Measurements from ENCODE around the gene KANTR.

Gene KANTR

DNA sequence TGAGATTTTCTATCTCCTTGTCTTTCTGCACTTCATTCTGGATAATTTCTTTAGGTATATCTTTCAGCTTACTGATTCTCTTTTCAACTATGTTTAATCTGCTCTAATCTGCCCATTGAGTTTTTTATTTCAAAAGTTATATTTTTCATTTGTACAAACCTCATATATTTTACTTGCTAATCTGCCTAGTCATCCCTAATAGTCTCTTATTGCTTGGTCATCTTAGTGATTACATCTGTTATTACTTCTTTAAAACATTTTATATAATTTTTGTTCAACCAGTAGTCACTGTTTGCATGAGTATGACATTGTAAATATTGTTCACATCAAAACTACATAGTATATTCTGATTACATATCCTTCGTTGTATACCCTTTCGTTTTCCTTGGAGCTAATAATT, 32.4 kb downstream of the KANTR start:
- Histone ChIP-seq H3K4me1 (ENCODE audit: control extremely low read depth in 1 of 4, control insufficient read depth in 4 of 4, insufficient read depth in 4 of 4, low read length in 3 of 4) (no peaks in the 10 kb centered on the region), H3K27me3 (replicated peaks in 2 of 5; ENCODE audit: control insufficient read depth in 4 of 5, insufficient read depth in 5 of 5, low read length in 4 of 5) (peaks cover 0 to 17% (median 0%) of the 10 kb centered on the region in 5 experiments), H3K27ac (ENCODE audit: insufficient read depth in 1 of 2, low read depth in 1 of 2, low read length in 2 of 2, poor library complexity in 1 of 2, severe bottlenecking in 2 of 2) (no peak overlapping the region), H3K9me3 (ENCODE audit: control extremely low read depth in 1 of 5, control insufficient read depth in 4 of 5, insufficient read depth in 2 of 5, low read depth in 1 of 5, low read length in 4 of 5) (no peaks in the 10 kb centered on the region), H3K4me3 (ENCODE audit: control insufficient read depth in 1 of 7, extremely low read depth in 1 of 7, insufficient read depth in 4 of 7, low read depth in 2 of 7, low read length in 6 of 7) (no peak overlapping the region), H3K36me3 (ENCODE audit: control insufficient read depth in 4 of 4, insufficient read depth in 4 of 4, low read length in 3 of 4) (peaks cover 0 to 5% (median 2%) of the 10 kb centered on the region in 4 experiments)
- CTCF ChIA-PET, result no interaction called here
- POLR2A ChIA-PET, result no interaction called here
- no CpG with 5 or more reads among the region's 2 CpGs for WGBS (ENCODE audit: insufficient coverage)
- no peak for DNase-seq

DNA sequence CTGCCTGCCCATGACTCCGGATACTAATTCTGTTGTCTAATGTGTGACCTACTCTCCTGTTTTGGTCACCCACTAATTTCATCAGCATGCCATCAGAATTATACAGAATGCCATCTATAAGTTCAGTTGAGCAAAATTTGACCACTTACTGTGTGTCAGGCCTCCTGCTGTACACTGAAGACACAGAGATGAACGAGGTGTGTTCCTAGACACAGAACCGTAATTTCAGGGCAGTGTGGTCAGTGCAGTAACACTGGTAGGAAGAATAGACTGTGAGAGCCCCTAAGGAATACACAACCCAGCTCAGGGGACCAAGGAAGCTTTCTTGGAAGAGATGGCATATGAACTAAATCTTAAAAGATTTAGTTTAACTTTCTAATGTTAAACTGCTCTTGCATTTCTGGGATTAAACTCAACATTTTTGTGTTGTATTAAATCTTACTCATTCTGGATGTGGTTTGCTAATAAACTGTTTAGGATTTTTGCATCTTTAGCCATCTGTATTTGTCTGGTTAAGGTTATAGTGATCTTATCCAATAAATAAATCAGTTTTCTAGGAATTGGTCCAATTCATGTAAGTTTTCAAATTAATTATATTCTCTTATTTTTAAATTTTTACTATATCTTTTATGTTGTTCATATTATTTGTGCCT, 34.3 kb downstream of the KANTR start:
- WGBS (ENCODE audit: insufficient coverage), result 91% methylated on average over 3 of the region's 3 CpGs
- ChIA-PET CTCF (no interaction called here), POLR2A (interaction anchor here (1.2 kb wide), 1 partner anchor 15 kb away, joined by 4 read pairs; no protein-coding TSS in a partner anchor)

DNA sequence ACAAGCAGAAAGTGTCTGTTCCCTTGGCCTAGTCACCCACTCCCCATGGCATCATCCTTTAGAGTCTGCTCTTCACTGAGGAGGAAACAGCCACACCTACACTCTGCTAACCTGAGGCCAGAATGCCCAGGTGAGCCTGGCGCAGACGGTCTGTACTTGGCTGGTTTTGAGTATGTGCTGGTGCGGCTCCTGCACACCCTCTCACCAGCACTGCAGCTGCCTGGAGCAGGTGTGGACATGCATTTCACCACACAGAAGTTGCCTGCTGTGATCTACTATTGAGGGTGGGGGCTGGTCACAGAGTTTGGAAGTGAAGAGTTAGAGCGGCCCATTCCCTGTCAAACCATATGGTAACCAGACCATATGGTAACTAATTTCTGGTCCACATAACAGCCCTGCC, 39.5 kb downstream of the KANTR start:
- peaks cover 0 to 12% (median 0%) of the 10 kb centered on the region in 5 experiments for H3K27me3 ChIP-seq (replicated peaks in 2 of 5; ENCODE audit: control insufficient read depth in 4 of 5, insufficient read depth in 5 of 5, low read length in 4 of 5)
- no peak overlapping the region for H3K27ac ChIP-seq (ENCODE audit: insufficient read depth in 1 of 2, low read depth in 1 of 2, low read length in 2 of 2, poor library complexity in 1 of 2, severe bottlenecking in 2 of 2)
- H3K4me1 ChIP-seq (ENCODE audit: control extremely low read depth in 1 of 4, control insufficient read depth in 4 of 4, insufficient read depth in 4 of 4, low read length in 3 of 4), result no peaks in the 10 kb centered on the region
- H3K36me3 ChIP-seq (ENCODE audit: control insufficient read depth in 4 of 4, insufficient read depth in 4 of 4, low read length in 3 of 4), result peaks cover 0 to 5% (median 0%) of the 10 kb centered on the region in 4 experiments
- H3K4me3 ChIP-seq (ENCODE audit: control insufficient read depth in 1 of 7, extremely low read depth in 1 of 7, insufficient read depth in 4 of 7, low read depth in 2 of 7, low read length in 6 of 7), result no peak overlapping the region
- ChIA-PET CTCF (interaction anchor here (0.6 kb wide), 1 partner anchor 128 kb away, joined by 3 read pairs; no protein-coding TSS in a partner anchor), POLR2A (no interaction called here)
- no peak for DNase-seq
- 86% methylated on average over 2 of the region's 4 CpGs for WGBS (ENCODE audit: insufficient coverage)
- no peaks in the 10 kb centered on the region for H3K9me3 ChIP-seq (ENCODE audit: control extremely low read depth in 1 of 5, control insufficient read depth in 4 of 5, insufficient read depth in 2 of 5, low read depth in 1 of 5, low read length in 4 of 5)

More for the DNA sequence above, 34.3 kb downstream of the KANTR start:
- H3K4me1 ChIP-seq (ENCODE audit: control extremely low read depth in 1 of 4, control insufficient read depth in 4 of 4, insufficient read depth in 4 of 4, low read length in 3 of 4), result no peaks in the 10 kb centered on the region
- no peak overlapping the region for H3K4me3 ChIP-seq (ENCODE audit: control insufficient read depth in 1 of 7, extremely low read depth in 1 of 7, insufficient read depth in 4 of 7, low read depth in 2 of 7, low read length in 6 of 7)
- H3K36me3 ChIP-seq (ENCODE audit: control insufficient read depth in 4 of 4, insufficient read depth in 4 of 4, low read length in 3 of 4), result peaks cover 0 to 5% (median 2%) of the 10 kb centered on the region in 4 experiments
- H3K27me3 ChIP-seq (replicated peaks in 2 of 5; ENCODE audit: control insufficient read depth in 4 of 5, insufficient read depth in 5 of 5, low read length in 4 of 5), result peaks cover 0 to 22% (median 0%) of the 10 kb centered on the region in 5 experiments
- H3K27ac ChIP-seq (ENCODE audit: insufficient read depth in 1 of 2, low read depth in 1 of 2, low read length in 2 of 2, poor library complexity in 1 of 2, severe bottlenecking in 2 of 2), result no peak overlapping the region
- DNase-seq, result no peak
- H3K9me3 ChIP-seq (ENCODE audit: control extremely low read depth in 1 of 5, control insufficient read depth in 4 of 5, insufficient read depth in 2 of 5, low read depth in 1 of 5, low read length in 4 of 5), result no peaks in the 10 kb centered on the region

DNA sequence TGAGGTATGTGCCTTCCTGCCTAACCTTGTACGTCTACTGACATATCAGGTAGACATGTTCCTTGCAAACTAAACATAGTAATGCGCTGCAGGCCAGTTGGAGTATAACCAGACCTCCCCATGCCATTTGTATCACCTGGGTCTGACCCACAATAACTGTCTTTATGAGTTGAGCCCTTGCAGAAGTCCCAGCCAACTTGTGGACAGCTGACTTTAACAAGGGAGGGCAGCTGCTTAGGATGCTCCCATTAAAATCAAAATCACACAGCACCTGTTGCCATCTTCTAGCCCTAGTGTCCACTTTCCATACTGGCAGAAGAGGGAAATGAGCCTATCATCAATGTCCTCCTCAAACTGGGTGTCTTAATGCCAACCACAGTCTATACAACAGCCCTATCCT, 41.6 kb downstream of the KANTR start:
- Histone ChIP-seq H3K9me3 (ENCODE audit: control extremely low read depth in 1 of 5, control insufficient read depth in 4 of 5, insufficient read depth in 2 of 5, low read depth in 1 of 5, low read length in 4 of 5) (no peaks in the 10 kb centered on the region), H3K4me3 (ENCODE audit: control insufficient read depth in 1 of 7, extremely low read depth in 1 of 7, insufficient read depth in 4 of 7, low read depth in 2 of 7, low read length in 6 of 7) (no peak overlapping the region), H3K4me1 (ENCODE audit: control extremely low read depth in 1 of 4, control insufficient read depth in 4 of 4, insufficient read depth in 4 of 4, low read length in 3 of 4) (no peaks in the 10 kb centered on the region), H3K27ac (ENCODE audit: insufficient read depth in 1 of 2, low read depth in 1 of 2, low read length in 2 of 2, poor library complexity in 1 of 2, severe bottlenecking in 2 of 2) (no peak overlapping the region), H3K36me3 (ENCODE audit: control insufficient read depth in 4 of 4, insufficient read depth in 4 of 4, low read length in 3 of 4) (peaks cover 0 to 4% (median 0%) of the 10 kb centered on the region in 4 experiments), H3K27me3 (replicated peaks in 2 of 5; ENCODE audit: control insufficient read depth in 4 of 5, insufficient read depth in 5 of 5, low read length in 4 of 5) (peaks cover 0 to 21% (median 0%) of the 10 kb centered on the region in 5 experiments)
- CTCF ChIA-PET, result no interaction called here
- WGBS (ENCODE audit: insufficient coverage), result 92% methylated on average over 2 of the region's 2 CpGs
- POLR2A ChIA-PET, result no interaction called here
- no peak for DNase-seq

DNA sequence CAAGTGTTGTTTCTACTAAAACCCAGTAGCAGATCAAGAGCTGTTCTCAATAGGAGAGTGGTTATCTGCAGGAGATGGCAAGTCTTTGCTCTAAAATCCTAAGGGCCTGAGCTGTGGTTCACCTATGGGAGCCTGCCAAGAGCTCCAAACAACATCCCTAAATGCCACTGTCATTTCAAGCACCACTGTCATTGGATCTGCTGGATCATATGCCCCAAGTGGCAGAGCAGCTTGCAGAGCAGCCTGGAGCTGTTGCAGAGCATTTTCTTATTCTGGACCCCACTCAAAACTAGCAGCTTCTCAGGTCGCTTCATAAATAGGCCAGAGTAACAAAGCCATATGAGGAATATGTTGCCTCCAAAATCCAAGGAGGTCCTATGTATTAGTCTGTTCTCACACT, 59.6 kb downstream of the KANTR start:
- Histone ChIP-seq H3K4me1 (ENCODE audit: control extremely low read depth in 1 of 4, control insufficient read depth in 4 of 4, insufficient read depth in 4 of 4, low read length in 3 of 4) (no peaks in the 10 kb centered on the region), H3K9me3 (ENCODE audit: control extremely low read depth in 1 of 5, control insufficient read depth in 4 of 5, insufficient read depth in 2 of 5, low read depth in 1 of 5, low read length in 4 of 5) (peaks cover 0 to 6% (median 3%) of the 10 kb centered on the region in 5 experiments), H3K36me3 (ENCODE audit: control insufficient read depth in 4 of 4, insufficient read depth in 4 of 4, low read length in 3 of 4) (peaks cover 0 to 6% (median 1%) of the 10 kb centered on the region in 4 experiments), H3K27ac (ENCODE audit: insufficient read depth in 1 of 2, low read depth in 1 of 2, low read length in 2 of 2, poor library complexity in 1 of 2, severe bottlenecking in 2 of 2) (no peak overlapping the region), H3K4me3 (ENCODE audit: control insufficient read depth in 1 of 7, extremely low read depth in 1 of 7, insufficient read depth in 4 of 7, low read depth in 2 of 7, low read length in 6 of 7) (no peak overlapping the region), H3K27me3 (replicated peaks in 2 of 5; ENCODE audit: control insufficient read depth in 4 of 5, insufficient read depth in 5 of 5, low read length in 4 of 5) (peaks cover 0 to 3% (median 0%) of the 10 kb centered on the region in 5 experiments)
- CTCF ChIA-PET, result no interaction called here
- POLR2A ChIA-PET, result no interaction called here
- no peak for DNase-seq
- WGBS (ENCODE audit: insufficient coverage), result 80% methylated on average over 1 of the region's 1 CpG

DNA sequence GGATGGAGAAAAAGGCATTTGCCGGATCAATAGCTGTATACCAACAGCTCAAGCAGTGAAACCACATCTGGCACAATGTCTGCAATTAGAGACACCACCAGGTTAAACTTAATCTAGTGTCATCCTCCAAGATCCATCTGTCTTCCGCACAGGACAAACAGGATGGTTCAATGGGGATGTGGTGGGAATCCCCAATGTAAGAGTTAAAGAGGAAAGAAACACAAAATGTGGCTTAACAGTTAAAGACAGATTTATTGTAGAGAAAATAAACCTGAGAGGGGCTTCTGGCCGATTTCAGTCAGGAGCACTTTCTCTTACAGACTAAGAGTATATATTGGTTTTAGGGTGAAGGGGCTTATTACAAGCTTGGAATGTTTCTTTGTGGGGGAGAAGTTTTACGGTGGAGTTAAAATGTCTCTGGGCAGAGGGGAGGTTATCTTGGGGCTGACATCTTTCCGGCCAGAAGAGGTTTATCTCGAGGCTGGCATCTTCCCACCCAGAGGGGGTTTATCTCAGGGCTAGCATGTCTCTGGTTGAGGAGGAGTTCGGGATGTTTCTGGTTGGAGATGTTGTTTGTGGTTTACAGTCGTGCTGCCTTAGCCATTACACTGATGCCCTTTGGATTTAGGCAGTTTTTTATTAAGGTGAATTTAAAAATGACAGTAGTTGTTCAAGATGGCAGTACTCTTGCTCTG, 61.7 kb downstream of the KANTR start:
- ChIA-PET POLR2A (no interaction called here), CTCF (no interaction called here)
- Histone ChIP-seq H3K27ac (ENCODE audit: insufficient read depth in 1 of 2, low read depth in 1 of 2, low read length in 2 of 2, poor library complexity in 1 of 2, severe bottlenecking in 2 of 2) (no peak overlapping the region), H3K27me3 (replicated peaks in 2 of 5; ENCODE audit: control insufficient read depth in 4 of 5, insufficient read depth in 5 of 5, low read length in 4 of 5) (peaks cover 0 to 3% (median 0%) of the 10 kb centered on the region in 5 experiments), H3K36me3 (ENCODE audit: control insufficient read depth in 4 of 4, insufficient read depth in 4 of 4, low read length in 3 of 4) (peaks cover 0 to 6% (median 1%) of the 10 kb centered on the region in 4 experiments), H3K4me1 (ENCODE audit: control extremely low read depth in 1 of 4, control insufficient read depth in 4 of 4, insufficient read depth in 4 of 4, low read length in 3 of 4) (peaks cover 0 to 3% (median 0%) of the 10 kb centered on the region in 4 experiments), H3K4me3 (ENCODE audit: control insufficient read depth in 1 of 7, extremely low read depth in 1 of 7, insufficient read depth in 4 of 7, low read depth in 2 of 7, low read length in 6 of 7) (no peak overlapping the region), H3K9me3 (ENCODE audit: control extremely low read depth in 1 of 5, control insufficient read depth in 4 of 5, insufficient read depth in 2 of 5, low read depth in 1 of 5, low read length in 4 of 5) (peaks cover 0 to 6% (median 3%) of the 10 kb centered on the region in 5 experiments)
- whole genome bisulfite sequencing (ENCODE audit: insufficient coverage), result 90% methylated on average over 7 of the region's 8 CpGs
- DNase-seq, result no peak

DNA sequence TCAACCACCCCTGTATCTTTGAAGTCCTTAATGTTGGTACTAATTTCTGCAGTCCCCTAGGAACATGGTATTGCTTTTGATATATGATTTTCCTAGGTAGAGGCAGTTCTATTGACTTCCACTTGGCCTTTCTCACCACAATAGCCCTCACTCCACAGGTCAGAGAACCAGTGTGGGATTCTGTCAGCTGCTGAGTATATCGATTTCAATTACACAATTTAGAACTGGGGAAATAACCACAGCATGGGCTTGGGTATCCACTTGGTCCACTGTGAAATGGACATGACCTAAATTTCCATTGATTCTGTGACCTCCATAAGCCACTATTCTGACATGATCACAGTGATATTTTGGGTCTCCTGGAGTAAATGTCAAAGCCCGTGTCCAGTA, 62.3 kb downstream of the KANTR start:
- 100% methylated on average over 1 of the region's 2 CpGs for WGBS (ENCODE audit: insufficient coverage)
- ChIA-PET POLR2A (no interaction called here), CTCF (no interaction called here)
- no peak for DNase-seq
- H3K27ac ChIP-seq (ENCODE audit: insufficient read depth in 1 of 2, low read depth in 1 of 2, low read length in 2 of 2, poor library complexity in 1 of 2, severe bottlenecking in 2 of 2), result no peak overlapping the region
- H3K36me3 ChIP-seq (ENCODE audit: control insufficient read depth in 4 of 4, insufficient read depth in 4 of 4, low read length in 3 of 4), result peaks cover 0 to 6% (median 0%) of the 10 kb centered on the region in 4 experiments
- peaks cover 0 to 3% (median 0%) of the 10 kb centered on the region in 5 experiments for H3K27me3 ChIP-seq (replicated peaks in 2 of 5; ENCODE audit: control insufficient read depth in 4 of 5, insufficient read depth in 5 of 5, low read length in 4 of 5)
- no peak overlapping the region for H3K4me3 ChIP-seq (ENCODE audit: control insufficient read depth in 1 of 7, extremely low read depth in 1 of 7, insufficient read depth in 4 of 7, low read depth in 2 of 7, low read length in 6 of 7)
- peaks cover 0 to 3% (median 0%) of the 10 kb centered on the region in 4 experiments for H3K4me1 ChIP-seq (ENCODE audit: control extremely low read depth in 1 of 4, control insufficient read depth in 4 of 4, insufficient read depth in 4 of 4, low read length in 3 of 4)
- H3K9me3 ChIP-seq (ENCODE audit: control extremely low read depth in 1 of 5, control insufficient read depth in 4 of 5, insufficient read depth in 2 of 5, low read depth in 1 of 5, low read length in 4 of 5), result peaks cover 0 to 6% (median 3%) of the 10 kb centered on the region in 5 experiments
